K562 (cell line): ENCODE data around the gene SMG5.

Experiments used
- CTCF ChIP-seq, 3 experiments: IDR thresholded peaks in 2 of 3; conservative IDR thresholded peaks in 1 of 3; 2 replicates each; pipeline ENCODE4 v1.5.1; 2011 to 2012; ENCODE audit warnings: low read length in 3 of 3, mild to moderate bottlenecking in 3 of 3, control low read depth in 2 of 3, improper control_type of control experiment in 1 of 3, inconsistent platforms in 1 of 3, low read depth in 1 of 3, mixed read lengths in 1 of 3, moderate library complexity in 1 of 3; ENCODE audit not compliant: insufficient read depth in 2 of 3
- EZH2 ChIP-seq: IDR thresholded peaks from 2 replicates; pipeline ENCODE4 v1.6.1; 2012; ENCODE audit warnings: low read depth, mild to moderate bottlenecking, inconsistent platforms, low read length, borderline replicate concordance
- PHB2 ChIP-seq: fragments of 450-650 bp; IDR thresholded peaks from 2 replicates; pipeline ENCODE4 v1.6.1; 2017; ENCODE audit warnings: low read depth
- POLR2AphosphoS5 ChIP-seq: IDR thresholded peaks from 2 replicates; pipeline ENCODE4 v1.6.1; 2011; ENCODE audit warnings: mild to moderate bottlenecking, low read depth, low read length, moderate library complexity; ENCODE audit not compliant: control insufficient read depth, insufficient read depth
- YY1 ChIP-seq, 3 experiments: IDR thresholded peaks; 2 replicates each; pipeline ENCODE4 v1.6.1; 2011; ENCODE audit warnings: low read length in 2 of 3, mild to moderate bottlenecking in 2 of 3, moderate library complexity in 2 of 3, borderline replicate concordance in 1 of 3, control low read depth in 1 of 3, low read depth in 1 of 3; ENCODE audit not compliant: insufficient read depth in 3 of 3, insufficient replicate concordance in 2 of 3, control insufficient read depth in 1 of 3, insufficient read length in 1 of 3; ENCODE audit errors: extremely low read depth in 1 of 3
- ZNF133 ChIP-seq: fragments of 250-450 bp; sonication (Bioruptor Pico); IDR thresholded peaks from 2 replicates; pipeline ENCODE4 v1.4.0; 2020; ENCODE audit warnings: mild to moderate bottlenecking

GRCh38 chr1:156319664-156320063 is 37.0 kb upstream of the SMG5 start:
- TF ChIP-seq PHB2 = no peak
- no peak for TF ChIP-seq ZNF133
- TF ChIP-seq CTCF (IDR thresholded peaks at IDR 0.05 in 2 of 3, conservative IDR thresholded peaks at IDR 0.05 in 1 of 3; ENCODE audit: insufficient read depth in 2 of 3, low read depth in 1 of 3, low read length in 3 of 3) = peak; percentile 25 to 55 (median 54); a peak in 4 of 6 replicates
- no peak for TF ChIP-seq YY1 (IDR thresholded peaks at IDR 0.05; ENCODE audit: borderline replicate concordance in 1 of 3, control insufficient read depth in 1 of 3, extremely low read depth in 1 of 3, insufficient read depth in 3 of 3, insufficient read length in 1 of 3, insufficient replicate concordance in 2 of 3, low read depth in 1 of 3, low read length in 2 of 3)
- no peak for TF ChIP-seq POLR2AphosphoS5
- TF ChIP-seq EZH2 = no peak
